ENCODE results near the gene NPAS3.

The NPAS3 gene

GRCh38 chr14:32938719-32939253 is at the start of gene NPAS3:
Gene NPAS3 (plus strand): TSS chr14:32938879.
- peak; percentile 31 for DNase-seq

DNA sequence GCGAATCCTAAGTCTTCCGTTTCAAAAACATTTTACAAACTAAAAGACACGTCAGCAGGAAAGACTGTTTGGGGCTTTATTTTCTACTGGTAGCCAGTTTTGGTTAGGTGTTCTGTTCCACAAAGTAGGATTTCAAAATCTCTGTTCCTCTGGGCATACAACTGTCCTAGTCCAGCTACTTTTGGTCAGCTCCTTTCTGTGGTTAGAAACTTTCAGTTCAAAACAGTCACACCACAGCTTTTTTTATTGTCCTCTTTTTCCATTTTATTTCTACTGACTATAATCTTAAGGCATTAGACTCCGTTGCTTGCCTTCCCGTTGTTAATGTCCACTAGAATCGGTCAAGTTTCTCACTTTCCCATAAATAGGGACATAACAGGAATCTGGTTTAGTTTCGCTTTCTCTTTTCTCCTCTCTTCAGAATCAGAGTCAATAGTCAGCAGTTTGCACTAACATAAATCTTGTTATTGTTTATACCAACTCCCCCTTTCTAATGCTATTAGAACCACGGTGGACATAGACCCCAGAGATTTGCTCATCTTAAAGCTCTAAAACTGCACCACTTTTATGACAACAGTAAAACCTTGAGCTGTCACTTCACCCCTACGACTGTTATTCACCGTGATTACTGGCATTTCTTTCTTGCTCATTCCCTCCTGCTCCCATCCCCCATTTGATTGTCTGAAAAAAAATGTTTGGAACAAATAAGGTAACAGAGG is 41.5 kb upstream of the NPAS3 start:
- no peak for DNase-seq

GRCh38 chr14:32897698-32898064 is 41.0 kb upstream of the NPAS3 start:
- DNase-seq = no peak

GRCh38 chr14:32898876-32899275 is 39.8 kb upstream of the NPAS3 start:
- DNase-seq = no peak

DNA sequence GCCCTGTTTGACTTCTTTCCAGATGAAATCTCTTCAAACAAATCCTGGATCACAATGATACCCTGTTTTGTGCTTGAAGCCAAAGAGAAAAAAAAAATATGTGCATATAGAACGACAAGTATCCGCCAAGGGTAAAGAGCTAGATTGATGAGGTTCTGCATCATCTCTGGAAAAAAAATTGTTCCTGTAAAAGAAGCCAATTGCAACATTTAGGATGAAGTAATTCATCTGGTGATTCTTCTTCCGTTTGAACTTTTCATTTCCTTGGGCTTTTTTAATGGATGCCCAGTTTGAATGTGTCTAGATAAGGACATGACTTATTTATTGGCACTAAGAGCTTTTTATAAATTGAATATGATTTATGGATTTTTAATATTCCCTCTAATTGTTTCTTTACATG is 38.1 kb upstream of the NPAS3 start:
- DNase-seq = no peak

DNA sequence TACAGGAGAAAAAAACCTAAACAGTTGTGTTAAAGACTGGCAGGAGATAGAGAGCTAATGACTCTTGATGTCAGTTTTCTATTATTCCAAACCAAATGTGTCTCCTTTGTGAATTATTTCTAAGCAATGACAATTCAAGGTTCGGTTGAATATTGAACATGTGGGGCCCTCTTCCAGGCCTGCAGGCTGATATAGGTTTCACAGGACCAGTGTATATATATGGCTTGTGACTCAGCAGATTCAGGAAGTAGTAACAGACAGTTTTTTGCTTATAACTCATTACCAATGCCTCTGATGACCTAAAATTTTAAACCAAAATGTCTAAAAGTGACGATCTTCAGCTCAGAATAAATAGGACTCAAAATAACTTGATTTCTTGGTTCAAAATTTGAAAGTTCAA is 33.7 kb upstream of the NPAS3 start:
- DNase-seq = no peak

DNA sequence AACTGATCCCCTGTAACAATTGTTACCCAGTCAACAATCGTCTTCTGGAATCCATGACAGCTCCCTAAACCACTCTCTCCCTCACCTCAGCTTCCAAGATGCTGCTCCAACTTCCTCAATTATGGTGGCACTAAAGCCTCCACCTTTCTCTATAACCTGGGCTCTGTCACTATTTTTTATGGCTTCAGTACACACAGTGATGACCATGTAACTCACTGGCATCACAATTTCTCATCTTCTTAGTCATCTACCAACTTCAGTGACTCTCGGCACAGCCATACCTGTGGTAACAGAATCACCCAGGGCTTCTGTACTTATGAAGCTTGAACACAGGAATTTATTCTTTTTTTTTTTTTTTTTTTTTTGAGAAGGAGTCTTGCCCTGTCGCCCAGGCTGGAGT is 32.0 kb upstream of the NPAS3 start:
- DNase-seq = no peak

DNA sequence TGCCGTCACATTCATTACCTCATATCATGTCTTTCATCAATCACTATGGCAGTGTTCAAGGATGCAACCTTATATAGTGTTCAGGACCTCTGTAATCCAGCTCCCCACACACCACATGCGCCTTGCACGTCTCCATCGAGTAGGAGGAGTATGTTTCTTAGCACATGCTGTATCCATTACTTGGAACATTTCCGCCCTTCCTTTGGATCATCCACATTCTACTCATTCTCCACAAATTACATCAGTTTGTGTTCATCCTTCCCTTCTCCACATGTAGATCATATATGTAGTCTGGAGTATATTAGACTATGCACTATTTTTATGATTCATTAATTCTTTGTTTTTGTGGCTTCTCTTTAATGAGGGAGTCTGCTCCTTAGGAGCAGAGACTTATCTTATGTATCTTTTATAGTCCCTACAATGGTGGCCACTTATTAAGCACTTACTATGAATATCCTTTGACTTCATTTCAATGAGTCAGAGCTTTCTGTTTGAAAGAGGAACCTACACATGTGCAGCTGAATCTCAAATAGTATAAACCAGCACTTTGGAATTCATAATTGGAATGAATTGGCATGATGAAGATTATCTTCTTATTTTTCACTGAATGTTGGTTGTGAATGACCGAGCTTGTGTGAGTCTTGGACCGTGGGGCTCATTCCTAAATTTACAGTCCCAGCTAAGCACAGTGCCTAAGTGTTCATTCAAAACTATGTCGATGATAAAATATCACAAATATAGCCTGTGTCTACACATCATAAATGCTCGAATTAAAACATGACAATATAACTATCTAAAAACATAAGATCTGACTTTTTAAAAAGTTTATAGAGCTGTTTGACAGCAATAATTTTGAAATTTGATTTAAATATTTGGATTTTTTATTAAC is 30.2 kb upstream of the NPAS3 start:
- DNase-seq = no peak

GRCh38 chr14:32913725-32914124 is 25.0 kb upstream of the NPAS3 start:
- no peak for DNase-seq

GRCh38 chr14:32914391-32914790 is 24.3 kb upstream of the NPAS3 start:
- DNase-seq = no peak

- DNase-seq = no peak
These were observed 17.9 kb upstream of the NPAS3 start for GRCh38 chr14:32920696-32921276.

DNA sequence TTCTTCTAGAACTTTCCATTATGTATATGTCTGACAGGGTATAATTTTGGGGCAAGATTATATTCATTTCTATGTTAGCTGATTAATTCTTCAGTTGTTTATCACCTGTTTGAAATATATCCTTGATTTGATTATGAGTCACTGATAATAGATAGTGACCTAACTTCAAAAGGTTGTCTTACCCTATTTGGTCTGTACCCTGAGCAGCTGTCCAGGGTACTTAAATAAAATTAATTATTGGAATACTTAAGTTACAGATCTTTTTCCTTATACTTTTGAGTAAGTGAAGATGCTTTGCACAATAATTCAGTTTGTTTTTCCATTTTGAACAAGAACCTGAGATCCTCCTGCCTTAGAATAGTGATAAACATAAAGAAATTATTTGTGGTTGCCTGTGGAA is 13.2 kb upstream of the NPAS3 start:
- DNase-seq = no peak

- no peak for DNase-seq
These were observed 6.3 kb upstream of the NPAS3 start for GRCh38 chr14:32932302-32932913.

DNA sequence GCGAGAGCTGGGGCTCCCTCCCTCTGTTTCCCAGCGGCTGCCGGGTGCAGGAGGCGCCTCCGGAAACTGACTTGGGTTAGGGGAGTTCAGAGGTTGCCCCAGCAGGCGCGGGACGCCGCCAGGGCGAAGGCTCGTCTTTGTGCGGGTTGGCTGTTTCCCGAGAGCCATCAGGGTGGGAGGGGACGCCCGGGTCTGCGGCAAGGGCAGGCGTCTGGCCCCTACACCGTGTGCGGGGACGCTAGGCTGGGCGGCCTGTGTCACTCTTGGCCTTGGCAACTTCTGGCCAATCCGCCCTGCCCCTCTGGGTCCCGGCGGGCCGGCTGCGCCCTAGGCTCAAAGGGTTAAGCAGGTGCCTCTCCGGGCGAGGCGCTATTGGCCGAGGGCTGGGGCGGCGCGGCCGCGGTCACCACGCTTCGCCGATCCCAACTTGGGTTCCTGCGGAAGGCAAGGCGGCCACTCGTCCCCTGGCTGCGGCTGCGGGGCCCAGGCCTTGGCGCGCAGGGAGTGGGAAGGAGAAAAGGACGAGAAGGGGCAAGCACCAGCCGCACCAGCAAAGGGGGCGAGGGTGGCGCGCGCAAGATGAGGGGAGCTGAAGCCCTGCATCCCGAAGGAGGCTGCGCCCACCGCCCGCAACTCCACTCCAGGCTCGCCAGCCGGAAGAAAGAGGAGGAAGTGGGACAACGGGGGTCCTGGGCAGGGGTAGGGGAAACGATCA is 5.6 kb upstream of the NPAS3 start:
- DNase-seq = no peak

DNA sequence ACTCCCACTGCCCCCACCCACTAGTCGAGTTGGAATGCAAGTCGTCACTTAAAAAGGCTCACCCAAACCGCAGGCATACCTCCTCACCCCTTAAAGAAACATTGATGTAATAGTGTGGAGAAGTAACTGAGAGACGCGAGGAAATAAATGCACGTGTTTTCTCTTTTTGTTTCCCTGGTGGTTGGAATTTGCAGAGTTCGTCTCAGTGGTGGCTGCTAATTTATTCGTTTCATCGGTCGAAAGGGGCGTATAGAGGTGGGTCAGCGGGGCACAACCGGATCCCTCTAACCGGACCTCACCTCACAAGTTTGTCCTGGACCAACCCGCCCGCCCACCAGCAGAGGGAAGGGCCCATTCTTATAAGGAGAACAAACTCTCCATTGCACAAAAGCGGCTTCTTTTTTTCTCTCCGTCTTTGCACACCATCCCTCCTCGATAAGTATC is 5.0 kb upstream of the NPAS3 start:
- DNase-seq = no peak

DNA sequence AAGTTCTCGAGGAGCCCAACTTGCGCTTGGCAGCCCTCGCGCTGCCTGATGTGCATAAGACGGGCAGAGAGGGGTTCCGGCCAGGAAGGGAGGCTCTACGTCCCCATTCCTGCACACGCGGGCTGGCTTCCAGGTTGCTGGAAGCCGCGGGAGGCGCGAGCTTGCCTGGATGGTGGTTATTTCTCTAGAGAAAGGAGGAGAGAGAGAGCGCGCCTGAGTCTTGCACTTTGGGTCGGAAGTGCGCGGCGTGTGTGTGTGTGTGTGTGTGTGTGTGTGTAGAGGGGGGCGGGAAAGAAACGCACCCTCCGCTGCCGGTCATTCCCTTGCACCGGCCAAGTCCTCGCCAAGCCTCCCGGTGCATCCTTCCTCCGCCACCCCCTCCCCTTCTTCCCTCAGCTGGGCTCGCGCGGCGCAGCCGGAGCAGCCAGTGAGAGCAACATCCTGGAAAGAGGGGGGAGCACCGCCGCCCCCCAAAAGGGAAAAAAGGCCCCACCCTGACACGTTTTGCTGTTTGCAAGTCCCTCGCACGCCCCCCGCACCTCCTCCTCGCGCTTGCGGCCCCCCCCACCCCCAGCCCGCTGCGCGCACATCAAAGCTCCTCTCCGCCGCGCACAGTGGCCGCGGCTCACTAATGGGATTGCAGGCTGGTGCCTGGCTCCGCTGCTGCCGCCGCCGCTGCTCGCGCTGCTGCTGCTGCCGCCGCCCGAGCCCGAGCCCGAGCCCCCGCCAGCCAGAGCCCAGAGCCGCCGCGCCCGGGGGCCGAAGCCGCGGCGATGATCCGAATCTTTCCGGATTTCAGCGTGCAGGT is 4.4 kb upstream of the NPAS3 start:
- DNase-seq = peak; percentile 71

DNA sequence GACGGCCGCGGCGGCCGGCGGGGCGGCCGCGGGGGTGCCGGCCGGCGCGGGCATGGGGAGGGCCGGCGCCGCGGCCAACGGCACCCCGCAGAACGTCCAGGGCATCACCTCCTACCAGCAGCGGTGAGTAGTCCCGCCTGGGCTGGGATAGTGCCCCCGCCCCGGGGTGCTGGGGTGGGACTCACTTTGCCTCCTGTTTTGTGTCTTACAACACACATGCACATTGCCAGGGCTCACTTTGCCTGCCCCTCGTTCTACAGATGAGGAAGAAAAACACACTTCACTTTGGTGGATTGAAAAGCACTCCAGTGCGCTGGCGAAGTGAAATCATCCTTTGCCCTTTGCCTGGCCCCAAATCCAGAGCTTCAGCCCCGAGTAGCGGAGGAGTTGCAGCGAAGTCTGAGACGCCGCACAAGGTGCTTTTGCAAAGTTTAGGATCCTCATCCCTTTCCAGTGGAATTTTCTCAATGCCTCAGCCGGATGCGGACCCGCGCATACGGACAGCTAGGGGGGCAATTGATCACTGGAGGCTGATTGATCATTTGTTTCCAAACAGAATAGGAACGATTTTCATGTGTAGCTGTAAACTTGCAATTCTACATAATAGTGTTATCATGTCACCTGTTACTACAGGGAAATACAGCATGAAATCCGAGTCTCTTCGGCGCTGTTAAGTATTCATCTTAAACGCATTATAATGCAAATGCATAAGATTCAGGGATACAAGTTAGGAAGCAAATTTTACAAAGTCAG is 3.6 kb upstream of the NPAS3 start:
- DNase-seq = peak; percentile 37

DNA sequence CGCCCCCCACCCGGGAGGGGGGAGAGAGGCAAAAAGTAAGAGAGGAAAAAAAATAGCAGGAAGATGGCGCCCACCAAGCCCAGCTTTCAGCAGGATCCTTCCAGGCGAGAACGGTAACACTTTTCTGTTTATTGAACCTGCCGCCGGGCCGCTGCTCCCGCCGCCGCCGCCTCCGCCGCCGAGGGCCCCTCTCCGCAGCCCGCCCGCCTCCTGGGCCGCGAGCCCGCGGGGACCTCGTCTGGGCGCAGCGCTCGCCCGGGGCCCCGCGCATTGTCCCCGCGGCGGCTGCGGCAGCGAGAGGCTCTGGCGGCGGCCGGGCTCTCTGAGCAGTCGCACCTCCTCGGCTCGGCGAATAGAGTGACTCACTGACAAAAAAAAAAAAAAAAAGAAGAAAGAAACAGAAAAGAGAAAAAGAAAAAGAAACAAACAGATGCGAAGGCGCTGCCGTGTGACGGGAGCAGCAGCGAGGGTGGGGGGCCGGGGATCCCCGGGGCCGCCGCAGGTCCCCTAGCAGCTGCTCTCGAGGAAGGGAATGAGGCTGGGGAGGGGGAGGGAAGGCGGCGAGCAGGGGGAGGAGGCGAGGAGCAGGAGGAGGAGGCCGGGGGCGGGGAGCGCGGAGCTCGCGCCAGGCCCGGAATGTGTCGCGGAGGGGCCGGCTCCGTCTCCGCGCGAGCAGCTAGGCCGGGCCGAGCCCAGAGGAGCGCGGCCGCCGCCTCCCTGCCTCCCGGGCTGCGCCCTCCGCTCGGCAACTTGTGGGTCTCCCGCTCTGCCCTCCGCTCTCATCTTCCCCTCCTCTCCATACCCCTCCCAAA is 781 bp downstream of the NPAS3 start:
- peak; percentile 66 for DNase-seq

GRCh38 chr14:32940066-32940651 is 1.5 kb downstream of the NPAS3 start:
- peak; percentile 56 for DNase-seq
